SHP77 treated with DMSO at 0.1 percent for 48 hours (cell line): ENCODE measurements around the gene MAP3K7.

Experiments
- DNase-seq: peaks from one replicate; lab custom pipeline; 2025; lab: John Stamatoyannopoulos, UW

MAP3K7 gene

DNA sequence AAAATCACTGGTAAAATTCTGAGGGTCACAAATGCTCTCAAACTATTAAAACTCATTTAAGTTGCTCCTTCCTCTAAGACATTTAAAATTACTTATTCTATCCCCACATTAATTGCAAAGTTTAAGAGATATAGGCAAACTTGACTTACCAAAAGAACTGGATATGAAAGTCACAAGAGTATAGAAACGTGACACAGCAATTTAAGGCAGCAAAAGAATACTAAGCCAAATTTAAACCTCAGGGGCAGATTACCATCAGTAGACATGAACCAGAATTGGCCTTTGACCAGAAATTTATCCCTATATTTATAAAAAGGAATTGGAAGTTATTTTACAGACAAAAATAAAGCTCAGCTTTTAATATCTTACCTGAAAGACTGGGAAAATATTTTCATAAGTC, 56.0 kb downstream of the MAP3K7 start:
- no peak for DNase-seq

GRCh38 chr6:90525421-90525820, 61.5 kb downstream of the MAP3K7 start:
- no peak for DNase-seq

DNA sequence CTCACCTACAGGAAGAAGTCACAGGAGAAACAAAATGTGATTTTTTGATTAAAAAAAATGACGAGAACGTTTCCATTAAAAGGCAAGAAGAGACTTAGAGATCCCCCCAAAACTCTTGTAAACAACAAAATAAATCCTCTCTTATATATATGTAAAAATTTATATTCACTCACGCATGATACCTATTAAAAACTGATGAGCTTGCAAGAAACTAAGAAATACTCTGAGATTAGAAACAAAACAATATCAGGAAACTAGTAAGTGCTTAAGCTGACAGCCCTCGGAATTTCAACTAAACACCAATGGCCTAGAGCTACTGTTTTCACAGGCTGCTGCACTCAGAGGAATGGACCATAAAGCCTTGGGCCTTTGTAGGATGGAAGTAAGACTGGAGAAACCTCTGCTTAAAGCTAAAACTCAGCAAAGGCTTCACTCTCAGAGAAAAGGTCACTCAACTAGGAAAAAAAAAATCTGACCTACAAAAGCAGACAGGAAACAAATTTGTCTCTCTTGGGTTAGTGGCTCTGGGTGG, 63.0 kb downstream of the MAP3K7 start:
- DNase-seq = no peak

GRCh38 chr6:90521955-90522354, 64.9 kb downstream of the MAP3K7 start:
- DNase-seq = no peak

- no peak for DNase-seq
Observed at GRCh38 chr6:90516074-90516660, 70.7 kb downstream of the MAP3K7 start.

DNA sequence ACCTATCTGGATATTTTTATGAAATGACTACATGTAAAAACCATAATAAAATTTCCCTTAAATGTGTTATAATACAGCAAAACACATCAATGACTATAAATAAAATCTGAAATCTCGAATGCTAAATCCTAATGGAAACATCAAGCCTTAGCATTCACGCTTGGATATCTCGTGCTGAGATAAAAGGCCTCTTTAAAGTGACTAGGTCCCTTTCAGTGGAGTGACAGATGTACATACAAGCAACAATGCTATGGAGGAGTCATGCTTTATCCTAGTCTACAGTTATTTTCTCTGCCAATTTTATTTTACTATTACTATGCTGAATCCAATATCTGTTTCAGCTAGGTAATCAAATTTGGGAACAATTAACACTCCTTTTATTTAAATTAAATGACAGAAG, 72.4 kb downstream of the MAP3K7 start:
- no peak for DNase-seq

GRCh38 chr6:90508753-90509152, 78.1 kb downstream of the MAP3K7 start:
- no peak for DNase-seq

- DNase-seq = no peak
Observed at GRCh38 chr6:90502866-90503407, 83.9 kb downstream of the MAP3K7 start.

- DNase-seq = no peak
Observed at GRCh38 chr6:90502381-90502780, 84.5 kb downstream of the MAP3K7 start.

DNA sequence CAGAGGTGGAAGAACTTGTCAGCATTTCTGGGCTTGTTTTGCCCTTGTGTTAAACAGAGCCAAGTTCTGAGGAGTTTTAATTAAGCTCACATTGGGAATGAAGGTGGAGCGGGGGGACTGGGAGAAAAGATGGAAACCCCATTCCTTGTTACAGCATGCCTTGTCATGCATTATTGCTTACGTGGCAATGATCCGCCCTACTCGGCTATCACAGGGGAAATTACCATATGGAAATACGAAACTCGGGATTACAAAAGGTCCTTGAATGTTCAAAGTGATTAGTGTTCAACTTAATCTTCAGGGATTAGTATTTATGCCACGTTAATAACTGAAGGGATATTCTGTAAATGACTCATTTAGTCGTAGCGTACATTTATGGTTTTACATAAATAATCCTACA, 86.4 kb downstream of the MAP3K7 start:
- no peak for DNase-seq

DNA sequence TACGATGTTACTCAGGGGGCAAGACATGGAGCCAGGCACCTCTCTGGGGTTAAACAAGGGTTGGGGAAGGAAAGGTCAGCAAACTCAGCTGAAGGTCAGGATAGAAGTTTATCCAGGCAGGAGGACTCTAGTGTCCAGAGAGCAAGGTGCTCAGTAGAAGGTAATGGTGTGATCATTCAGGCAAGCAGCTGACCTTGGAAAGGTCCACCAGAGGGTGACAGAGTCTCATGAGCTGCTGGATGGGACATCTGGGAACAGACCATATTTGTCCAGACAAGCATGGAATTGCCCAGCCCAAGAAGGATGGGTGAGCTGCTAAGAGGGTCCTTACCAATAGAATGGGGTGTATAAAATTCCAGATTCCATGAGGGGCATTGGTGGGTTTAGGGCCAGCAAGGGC, 89.5 kb downstream of the MAP3K7 start:
- no peak for DNase-seq

DNA sequence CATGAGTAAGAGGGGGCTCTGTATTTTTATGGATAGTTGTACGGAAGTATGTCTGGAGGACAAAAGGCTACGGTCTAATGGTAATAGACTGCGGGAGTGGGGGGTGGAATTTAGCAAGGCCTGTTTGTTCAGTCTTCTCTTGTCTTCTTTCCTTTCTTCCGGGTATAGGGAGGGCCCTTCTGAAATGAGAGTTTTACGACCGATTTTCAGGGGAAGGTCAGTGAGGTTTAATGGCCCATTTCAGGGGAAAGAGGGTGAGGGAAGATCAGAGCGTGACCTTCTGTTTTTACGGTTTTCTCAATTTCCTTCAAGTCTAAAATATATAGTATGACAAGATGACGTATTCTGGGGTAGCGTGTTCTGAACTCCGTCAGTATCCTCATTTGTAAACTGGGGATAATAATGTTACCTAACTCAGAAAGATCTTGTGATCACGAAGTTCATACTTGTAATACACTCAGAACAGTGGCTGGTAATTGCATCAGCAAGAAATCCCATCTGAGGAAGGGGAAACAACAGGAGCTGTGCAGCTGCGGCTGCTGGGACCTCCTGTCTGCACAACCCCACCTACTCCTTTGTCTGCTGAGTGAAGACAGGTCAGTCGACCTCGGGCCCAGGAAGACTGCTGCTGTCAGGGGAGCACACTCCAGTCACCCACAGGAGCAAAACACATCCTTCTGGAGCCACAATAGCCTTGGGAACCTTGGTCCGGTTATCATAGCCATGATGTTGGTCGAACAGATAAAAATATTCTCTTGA, 90.4 kb downstream of the MAP3K7 start:
- no peak for DNase-seq

DNA sequence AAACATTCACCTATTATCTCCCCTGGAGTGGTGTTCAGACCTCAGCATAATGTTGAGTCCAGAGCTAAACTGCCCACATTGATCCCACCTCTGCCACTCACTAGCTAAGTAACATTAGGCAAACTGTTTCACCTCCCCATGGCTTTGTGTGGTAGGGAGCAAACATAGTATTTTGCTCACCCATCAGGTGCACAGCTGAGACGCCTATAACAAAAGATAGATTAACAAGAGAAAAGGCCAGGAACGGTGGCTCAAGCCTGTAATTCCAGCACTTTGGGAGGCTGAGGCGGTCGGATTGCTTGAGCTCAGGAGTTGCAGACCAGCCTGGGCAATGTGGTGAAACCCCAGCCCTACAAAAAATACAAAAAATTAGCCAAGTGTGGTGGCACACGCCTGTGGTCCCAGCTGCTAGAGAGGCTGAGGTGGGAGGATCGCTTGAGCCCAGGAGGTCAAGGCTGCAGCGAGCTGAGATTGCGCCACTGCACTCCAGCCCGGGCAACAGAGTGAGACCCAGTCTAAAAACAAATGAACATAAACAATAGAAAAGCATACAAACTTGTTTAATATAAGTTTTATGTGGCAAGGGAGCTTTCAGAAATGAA, 91.6 kb downstream of the MAP3K7 start:
- DNase-seq = no peak

- no peak for DNase-seq
Observed at GRCh38 chr6:90494067-90494780, 92.6 kb downstream of the MAP3K7 start.

GRCh38 chr6:90493332-90493731, 93.5 kb downstream of the MAP3K7 start:
- no peak for DNase-seq

GRCh38 chr6:90492798-90493197, 94.1 kb downstream of the MAP3K7 start:
- DNase-seq = no peak

DNA sequence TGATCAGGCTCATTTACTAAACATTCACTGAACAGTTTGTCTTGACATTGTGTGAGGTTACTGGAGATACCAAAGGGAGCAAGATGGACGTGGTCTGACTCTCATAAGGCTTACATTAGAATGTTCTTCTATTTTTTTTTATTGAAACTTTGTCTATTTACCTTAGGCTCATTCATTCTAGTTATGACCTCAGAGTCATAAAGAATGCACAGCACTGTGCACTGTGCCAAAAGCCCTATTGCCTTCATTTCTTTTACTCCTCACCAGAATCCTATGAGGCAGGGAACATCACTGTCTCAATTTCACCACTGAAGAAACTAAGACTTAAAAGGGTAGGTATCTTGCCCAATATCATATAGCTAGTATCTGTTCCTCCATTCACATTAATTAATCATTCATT, 94.5 kb downstream of the MAP3K7 start:
- no peak for DNase-seq

- no peak for DNase-seq
Observed at GRCh38 chr6:90490030-90490716, 96.7 kb downstream of the MAP3K7 start.

DNA sequence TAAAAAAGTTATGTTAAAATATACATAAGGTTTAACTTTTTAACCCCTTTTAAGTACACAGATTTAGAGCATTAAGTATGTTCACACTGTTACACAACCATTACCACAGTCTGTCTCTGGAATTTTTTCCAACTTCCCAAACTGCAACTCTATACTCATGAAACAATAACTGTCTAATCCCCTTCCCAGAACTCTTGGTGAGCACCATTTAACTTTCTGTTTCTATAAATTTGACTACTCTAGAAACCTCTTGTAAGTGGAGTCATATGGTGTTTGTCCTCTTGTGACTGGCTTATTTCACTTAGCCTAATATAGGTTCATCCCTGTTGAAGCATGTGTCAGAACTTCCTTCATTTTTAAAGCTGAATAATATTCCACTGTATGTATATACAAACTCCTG, 98.1 kb downstream of the MAP3K7 start:
- no peak for DNase-seq

DNA sequence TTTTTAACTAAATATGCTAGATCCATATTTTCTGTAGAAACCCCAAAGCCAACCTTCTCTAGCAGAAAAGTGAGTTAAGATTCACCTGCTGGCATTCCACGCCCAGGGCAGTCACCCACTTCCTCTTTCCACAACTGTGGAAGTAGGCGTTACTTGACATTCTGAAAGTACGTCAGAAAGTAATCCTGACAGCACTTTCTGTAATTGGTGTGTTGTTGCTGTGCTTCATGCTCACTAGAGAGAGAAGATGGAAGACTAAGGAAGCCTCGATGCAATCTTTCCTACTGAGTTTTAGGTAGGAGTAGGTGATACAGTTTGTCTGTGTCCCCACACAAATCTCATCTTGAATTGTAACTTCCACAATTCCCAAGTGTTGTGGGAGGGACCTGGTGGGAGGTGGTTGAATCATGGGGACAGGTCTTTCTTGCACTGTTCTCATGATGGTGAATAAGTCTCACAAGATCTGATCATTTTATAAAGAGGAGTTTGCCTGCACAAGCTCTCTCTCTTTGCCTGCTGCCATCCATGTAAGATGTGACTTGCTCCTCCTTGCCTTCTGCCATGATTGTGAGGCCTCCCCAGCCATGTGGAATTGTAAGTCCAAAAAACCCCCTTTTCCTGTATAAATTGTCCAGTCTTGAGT, 101.1 kb downstream of the MAP3K7 start:
- no peak for DNase-seq

DNA sequence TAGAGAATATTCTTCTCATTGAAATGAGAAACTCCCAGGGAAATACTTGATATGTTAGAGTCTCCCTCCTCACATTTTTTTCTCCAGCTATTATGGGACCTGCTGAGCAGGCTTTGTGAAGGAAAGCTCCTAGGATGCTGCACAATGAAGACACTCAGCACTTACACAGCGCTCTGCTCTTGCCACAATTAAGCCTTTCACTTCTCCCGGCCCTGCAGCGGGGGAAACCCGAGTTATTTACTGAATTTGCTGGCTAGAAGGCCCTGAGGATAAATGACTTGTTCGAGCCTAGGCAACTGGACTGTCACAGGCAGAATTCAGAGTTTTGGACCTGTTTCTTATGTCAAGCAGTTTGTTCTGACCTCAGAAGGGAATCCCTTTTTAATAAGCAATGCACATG, 102.0 kb downstream of the MAP3K7 start:
- no peak for DNase-seq
